ENCODE data around the gene ESRRB.

The ESRRB gene

DNA sequence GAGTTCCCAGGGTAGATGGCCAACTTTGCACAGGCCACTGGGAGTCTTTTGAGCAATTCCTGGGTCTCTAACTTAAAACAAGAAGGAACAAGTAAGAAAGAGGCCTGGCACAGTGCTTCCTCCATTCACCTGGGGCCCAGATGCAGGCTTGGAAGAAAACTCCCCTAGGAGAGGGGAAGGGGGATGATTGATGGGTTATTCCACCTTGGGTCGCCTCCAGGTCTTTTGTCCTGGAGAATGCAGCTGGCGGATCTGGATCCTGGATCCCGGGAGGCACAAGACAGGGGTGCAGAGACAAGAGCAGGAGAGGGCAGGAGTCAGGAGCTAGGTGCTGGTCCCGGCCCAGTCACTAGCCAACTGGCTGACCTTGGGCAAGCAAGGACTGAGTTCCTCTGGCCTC, 74.5 kb downstream of the ESRRB start:
- DNase-seq (ENCODE audit: low read depth): no peak

DNA sequence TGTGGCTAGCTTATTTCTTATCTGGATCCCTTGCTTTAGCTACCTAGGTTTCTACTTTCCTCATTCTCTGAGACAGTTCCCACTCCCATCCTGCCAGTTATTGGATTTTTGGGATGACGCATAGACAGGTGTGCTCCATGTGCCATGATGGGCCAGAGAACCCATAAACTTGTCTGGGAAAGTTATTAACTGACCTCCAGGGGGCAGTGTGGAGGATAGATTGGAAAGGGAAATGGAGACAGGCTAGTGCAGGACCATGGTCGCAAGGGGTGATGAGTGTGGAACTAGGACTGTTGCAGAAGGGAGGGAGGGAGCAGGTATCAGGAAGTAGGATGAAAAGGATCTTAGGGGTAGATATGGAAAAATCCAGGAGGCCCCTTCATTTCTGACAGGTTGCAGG, 80.3 kb downstream of the ESRRB start:
- DNase-seq (ENCODE audit: low read depth): no peak

DNA sequence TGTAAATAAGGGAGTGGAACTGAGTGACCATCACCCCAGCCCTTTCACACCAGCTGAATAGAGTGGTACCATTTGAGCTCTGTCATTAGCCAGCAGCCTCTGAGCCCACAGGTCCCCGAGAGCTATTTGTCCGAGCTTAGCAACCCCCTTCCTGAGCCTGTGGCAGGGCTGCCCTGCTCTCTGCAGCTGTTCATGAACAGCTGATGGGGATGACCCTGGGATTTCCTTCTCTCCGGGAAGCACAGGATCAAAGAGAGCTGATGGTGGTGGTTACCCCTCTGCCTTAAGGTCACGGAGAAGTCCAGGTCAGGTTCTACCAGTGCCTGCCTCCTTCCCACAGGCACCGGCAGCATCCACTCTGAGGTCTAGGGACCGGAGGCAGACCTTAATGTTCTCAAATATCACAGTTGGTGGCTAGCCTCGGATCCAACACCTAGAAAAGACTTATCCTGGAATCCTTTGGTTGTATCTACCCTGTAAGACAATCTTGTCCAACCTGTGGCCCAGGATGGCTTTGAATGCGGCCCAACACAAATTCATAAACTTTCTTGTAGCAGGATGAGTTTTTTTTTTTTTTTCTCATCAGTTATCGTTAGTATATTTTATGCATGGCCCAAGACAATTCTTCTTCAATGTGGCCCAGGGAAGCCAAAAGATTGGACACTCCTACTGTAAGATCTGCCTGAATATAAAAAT, 81.1 kb downstream of the ESRRB start:
- no peak for DNase-seq (ENCODE audit: low read depth)

- no peak for DNase-seq (ENCODE audit: low read depth)
Measured at GRCh38 chr14:76457841-76458240, 81.9 kb downstream of the ESRRB start.

DNA sequence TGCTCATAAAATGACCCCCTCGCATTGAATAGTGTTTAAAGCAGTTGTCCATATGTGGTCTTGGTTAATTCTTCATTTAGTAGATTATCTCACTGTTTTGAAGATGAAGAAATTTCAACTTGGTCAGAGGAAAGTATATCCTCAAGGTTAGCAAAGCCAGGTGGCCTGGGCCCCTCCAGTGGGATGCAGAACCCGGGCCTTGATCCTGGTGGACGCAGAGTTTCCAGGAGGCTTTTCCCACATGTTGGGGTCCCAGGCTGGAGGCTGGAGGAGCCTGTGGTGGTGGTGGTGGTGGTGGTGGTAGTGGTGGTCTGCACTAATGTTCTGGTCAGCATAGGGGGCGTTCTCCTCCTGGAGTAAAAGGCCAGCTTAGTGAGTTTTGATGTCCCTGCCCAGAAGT, 85.9 kb downstream of the ESRRB start:
- no peak for DNase-seq (ENCODE audit: low read depth)

DNA sequence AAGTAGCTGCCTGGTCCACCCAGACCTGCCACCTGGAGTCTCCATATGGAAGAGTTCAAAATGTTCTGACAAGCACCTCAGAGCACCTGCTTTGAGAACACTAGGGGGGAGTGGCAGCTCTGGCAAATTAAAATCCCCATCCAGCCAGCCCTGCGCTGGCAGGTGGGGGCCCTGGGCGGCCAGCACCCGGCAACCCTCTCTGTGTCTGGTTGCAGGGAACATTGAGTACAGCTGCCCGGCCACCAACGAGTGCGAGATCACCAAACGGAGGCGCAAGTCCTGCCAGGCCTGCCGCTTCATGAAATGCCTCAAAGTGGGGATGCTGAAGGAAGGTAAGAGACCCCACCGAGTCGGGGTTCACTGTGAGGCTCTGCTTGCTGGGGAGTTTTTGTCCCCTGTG, 86.4 kb downstream of the ESRRB start:
- DNase-seq (ENCODE audit: low read depth): no peak

DNA sequence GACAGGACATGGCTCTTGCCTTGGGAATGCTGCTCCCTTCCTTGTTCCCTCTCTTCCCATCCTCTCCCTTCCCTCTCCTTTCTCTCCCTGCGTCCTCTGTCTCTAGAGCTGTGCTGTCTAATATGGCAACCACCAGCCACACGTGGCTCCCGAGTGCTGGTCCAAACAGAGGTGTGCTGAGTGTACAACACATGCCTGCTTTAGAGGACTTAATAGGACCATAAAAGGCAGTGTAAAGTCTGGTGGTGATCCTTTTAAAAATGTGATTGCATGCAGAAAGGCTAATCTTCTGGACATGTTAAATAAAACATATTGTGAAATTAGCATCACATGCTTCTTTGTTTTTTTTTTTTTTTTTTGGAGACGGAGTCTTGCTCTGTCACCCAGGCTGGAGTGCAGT, 87.2 kb downstream of the ESRRB start:
- no peak for DNase-seq (ENCODE audit: low read depth)

DNA sequence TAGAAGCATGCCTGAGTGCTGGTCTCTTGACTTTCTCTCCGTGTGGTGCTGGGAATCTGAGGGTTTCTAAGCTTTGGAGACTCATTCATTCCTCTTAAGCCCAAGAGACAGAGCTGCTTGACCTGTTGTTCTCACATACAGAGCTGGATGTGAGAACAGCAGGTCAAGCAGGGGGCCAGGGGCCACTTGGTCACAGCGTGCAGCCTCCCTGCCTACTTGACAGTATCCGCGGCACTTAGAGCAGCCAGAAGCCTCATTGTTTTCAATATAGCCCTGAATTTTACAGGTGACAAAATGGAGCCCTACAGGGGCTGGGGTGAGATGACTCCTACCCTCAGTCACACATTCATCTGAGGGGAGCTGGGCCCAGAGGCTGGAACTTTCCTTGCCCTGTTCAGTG, 88.9 kb downstream of the ESRRB start:
- DNase-seq (ENCODE audit: low read depth): no peak

DNA sequence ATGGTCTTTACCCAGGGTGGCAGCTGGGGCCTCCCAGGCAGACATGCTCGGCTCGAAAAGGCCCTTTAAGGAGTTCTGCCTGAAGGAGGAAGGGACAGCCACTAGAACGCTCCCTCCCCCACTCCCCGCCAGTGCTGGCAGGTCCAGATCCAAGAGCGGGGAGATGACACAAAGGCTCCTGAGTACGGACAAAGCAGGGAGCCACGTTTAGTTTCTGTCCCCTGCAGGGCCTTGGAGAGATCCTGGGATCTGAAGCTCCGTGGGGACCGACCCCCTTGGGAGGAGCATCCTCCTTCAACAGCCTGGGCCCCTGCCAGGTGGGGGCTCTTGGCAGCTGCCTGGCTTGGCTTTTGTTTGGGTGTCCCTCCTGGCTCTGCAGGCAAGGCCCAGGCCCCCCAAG, 89.7 kb downstream of the ESRRB start:
- DNase-seq (ENCODE audit: low read depth): no peak

DNA sequence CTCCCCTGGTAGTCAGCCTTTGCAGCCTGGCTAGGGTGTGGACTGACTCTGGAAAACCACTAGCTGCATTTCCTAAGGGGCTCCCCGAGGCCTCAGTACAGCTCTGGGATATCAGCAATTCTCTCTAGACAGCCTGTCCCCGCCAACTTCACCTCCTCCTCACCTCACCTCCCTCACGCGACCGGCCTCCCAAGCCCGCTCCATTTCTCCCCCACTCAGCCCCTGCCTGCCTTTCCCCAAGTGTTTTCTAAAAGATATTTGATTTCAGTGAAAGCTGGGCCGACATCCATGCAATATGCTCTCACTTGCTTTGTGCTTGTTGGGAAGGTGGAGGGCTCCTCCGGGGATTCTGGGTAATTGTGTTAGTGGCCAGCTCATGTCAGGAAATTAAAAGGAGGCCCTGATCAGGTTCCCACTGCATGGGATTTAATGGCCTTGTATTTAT, 91.8 kb downstream of the ESRRB start:
- no peak for DNase-seq (ENCODE audit: low read depth)

DNA sequence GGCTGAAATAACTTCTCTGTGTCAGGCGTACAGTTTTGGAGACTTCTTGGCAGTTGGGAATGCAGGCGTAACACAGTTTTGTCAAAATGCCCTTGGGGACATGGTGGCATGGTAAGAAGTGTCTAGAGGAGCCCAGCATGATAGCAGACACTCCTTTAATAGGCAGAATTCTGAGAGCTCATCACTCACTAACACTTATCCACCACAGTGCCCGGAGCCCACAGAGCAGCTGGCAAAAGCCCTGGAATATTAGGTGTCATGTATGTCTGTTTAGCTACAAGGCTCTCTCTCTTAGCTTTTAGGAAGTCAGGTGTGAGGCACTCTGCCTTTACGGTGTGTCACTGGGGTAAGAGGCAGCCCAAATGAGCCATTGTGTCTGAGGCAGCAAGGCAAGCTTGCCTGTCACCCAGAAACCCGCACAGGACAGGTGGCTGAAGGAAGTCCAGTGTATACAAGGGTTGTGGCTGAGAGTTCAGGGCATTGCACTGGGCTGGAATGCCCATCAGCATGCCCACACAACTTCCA, 96.3 kb downstream of the ESRRB start:
- DNase-seq (ENCODE audit: low read depth): no peak

DNA sequence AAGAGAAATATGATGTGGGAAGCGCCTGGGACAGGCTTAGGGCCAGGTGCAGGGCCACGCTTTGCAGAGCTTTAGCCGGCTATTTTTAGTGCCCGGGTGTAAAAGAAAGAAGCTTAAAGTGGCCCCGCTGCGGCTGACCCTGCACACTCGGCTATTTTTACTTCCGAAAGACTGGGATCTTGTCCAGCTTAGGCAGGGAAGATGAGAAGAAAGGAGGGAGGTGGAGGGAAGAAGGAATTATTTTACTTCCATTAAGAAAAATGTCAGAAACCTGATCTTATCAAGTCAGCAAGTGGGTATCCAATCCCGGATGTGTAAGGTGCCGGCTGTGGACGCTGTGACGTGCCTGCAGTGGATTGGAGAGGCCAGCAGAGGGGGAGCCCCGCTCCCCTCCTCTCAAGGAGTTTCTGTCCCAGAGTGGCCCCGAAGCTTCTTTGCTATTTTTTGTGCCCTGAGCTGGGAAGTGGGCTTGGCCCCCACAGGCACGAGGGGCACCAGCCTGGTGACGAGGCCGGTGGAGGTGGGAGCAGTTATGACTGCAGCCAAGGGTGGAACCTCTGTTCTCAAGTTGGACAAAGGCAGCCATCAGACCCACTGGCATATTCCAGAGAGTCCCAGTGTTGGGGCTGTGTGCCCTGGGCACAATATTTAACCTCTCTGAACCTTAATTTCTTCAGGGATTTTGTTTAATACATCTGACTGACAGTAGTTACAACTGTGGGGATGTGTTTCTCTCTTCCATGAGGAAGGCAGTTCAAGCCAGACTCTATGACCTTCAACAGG, 97.7 kb downstream of the ESRRB start:
- DNase-seq (ENCODE audit: low read depth): no peak

DNA sequence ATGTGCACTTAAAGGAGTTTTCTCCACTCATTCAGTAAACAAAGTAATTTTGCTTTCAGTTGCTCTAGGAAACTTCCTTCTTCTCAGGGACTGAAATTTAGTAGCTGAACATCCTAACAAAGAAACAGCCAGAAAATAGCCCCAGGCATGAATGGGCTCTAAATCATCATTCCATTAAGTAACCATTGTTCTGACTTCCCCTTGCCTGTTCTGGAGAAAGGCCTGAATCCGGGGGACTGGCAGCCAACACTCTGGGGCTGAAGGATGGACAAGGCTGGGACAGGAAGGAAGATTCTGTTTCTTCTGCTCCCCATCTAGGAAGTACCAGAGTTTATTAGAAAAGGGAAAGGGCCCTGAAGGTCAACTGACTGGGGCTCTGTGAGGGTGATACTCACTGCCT, 104.5 kb downstream of the ESRRB start:
- DNase-seq (ENCODE audit: low read depth): no peak

- DNase-seq (ENCODE audit: low read depth): no peak
Measured at GRCh38 chr14:76484355-76484754, 108.4 kb downstream of the ESRRB start.

- no peak for DNase-seq (ENCODE audit: low read depth)
Measured at GRCh38 chr14:76486251-76486743, 110.4 kb downstream of the ESRRB start.

DNA sequence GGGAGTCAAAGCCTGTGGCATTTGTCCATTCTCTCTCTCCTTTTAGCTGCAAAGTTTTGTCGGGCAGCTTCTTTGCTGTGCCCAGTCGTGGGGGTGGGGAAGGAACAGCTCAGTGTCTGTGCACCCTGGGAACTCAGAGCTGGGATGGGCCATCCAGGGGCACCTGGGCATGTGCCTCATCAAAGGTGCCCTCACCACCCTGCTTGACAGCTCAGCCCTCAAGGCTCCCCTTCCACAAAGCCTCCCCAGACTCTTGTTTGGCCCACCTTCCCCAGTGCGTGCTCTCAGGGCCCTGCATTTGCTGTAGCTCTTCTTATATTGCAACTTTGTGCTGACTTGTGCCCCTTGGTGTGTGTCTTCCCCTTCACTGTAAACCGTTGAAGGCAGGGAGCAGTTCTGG, 112.6 kb downstream of the ESRRB start:
- no peak for DNase-seq (ENCODE audit: low read depth)

- DNase-seq (ENCODE audit: low read depth): no peak
Measured at GRCh38 chr14:76489667-76490066, 113.7 kb downstream of the ESRRB start.

- DNase-seq (ENCODE audit: low read depth): no peak
Measured at GRCh38 chr14:76490111-76490510, 114.2 kb downstream of the ESRRB start.

GRCh38 chr14:76490735-76491134, 114.8 kb downstream of the ESRRB start:
- no peak for DNase-seq (ENCODE audit: low read depth)

DNA sequence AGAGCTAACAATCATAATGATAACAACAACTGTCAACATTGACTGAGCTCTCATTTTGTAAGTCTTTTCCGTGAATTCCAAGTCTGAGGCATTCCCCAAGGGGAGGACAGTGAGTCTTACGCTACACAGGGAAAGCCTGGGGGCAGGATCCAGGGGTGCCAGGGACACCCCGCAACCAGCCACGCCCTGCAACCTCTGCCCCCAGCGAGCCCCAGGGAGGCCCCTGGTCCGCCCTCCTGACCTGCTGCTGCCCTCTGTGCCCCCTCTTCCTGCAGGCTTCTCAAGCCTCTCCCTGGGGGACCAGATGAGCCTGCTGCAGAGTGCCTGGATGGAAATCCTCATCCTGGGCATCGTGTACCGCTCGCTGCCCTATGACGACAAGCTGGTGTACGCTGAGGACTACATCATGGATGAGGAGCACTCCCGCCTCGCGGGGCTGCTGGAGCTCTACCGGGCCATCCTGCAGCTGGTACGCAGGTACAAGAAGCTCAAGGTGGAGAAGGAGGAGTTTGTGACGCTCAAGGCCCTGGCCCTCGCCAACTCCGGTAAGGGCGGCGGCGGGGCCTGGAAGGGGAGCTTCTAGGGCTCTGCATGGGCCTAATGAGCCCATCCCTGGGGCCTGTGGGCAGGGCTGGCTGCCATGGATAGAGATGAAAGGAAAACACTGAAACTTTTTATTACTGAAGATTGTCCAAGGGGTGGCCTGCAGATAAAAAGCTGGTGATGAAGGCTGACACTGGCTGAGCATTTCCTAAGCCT, 115.4 kb downstream of the ESRRB start:
- DNase-seq (ENCODE audit: low read depth): no peak

- DNase-seq (ENCODE audit: low read depth): no peak
Measured at GRCh38 chr14:76495983-76496382, 120.0 kb downstream of the ESRRB start.

DNA sequence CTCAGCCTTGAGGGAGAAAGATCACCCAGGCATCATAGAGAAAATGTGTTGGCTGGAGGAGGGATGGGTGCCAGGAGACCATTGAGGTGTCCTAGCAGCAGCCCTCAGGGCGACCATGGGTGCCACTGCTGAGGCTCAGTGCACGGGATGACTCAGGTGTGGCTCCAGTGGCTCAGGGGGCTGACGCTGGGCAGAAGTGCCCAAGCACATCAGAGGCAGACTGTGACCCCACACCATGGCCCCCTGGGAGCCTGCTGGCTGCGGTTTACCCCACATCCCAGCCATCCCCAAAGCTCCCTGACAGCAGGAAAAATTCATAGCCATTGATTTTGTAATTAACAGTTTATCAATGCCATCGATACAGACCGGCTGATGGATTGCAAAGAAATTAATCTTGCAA, 120.7 kb downstream of the ESRRB start:
- DNase-seq (ENCODE audit: low read depth): no peak
